Stimulated activated CD4-positive, alpha-beta T cell treated with anti-CD3 and anti-CD28 coated beads, TNF-alpha, amount 100 ng/mL, for 24 hours (primary cell): ENCODE results near the gene GHR.
"Not testable (repeated sequence)": the region's sequence is repeated elsewhere in the genome, so short reads cannot be mapped to it uniquely, and the experiment has no call there.

Source experiments
- DNase-seq, 3 experiments: peaks; one replicate each; pipeline ENCODE4 v3.0.0-alpha.2; 2020; ENCODE audit warnings: low read depth in 3 of 3

The GHR gene

DNA sequence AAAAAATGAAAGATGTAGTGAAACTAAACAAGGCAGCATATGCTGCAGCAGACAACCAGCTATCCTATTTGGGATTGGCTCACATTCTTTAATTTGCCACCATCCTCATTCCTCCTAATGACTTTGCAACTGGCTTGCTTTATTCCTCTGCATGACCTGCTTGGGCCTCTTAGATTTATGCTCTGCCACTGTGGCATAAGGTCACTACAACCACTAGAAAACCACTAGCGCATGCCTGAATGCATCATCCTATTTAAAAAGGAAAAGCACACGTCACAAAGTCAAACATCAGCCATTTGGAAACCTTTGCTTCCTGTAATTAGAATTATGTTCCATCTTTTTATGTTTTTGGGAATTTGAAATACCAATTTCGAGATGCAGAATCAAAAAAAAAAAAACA, 292.5 kb downstream of the GHR start:
- no peak for DNase-seq

DNA sequence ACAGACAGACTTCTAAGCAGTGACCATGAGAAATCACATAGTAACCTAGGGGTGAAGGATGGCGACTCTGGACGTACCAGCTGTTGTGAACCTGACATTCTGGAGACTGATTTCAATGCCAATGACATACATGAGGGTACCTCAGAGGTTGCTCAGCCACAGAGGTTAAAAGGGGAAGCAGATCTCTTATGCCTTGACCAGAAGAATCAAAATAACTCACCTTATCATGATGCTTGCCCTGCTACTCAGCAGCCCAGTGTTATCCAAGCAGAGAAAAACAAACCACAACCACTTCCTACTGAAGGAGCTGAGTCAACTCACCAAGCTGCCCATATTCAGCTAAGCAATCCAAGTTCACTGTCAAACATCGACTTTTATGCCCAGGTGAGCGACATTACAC, 295.4 kb downstream of the GHR start:
- peak in 1 of 3 experiments; percentile 0 for DNase-seq

DNA sequence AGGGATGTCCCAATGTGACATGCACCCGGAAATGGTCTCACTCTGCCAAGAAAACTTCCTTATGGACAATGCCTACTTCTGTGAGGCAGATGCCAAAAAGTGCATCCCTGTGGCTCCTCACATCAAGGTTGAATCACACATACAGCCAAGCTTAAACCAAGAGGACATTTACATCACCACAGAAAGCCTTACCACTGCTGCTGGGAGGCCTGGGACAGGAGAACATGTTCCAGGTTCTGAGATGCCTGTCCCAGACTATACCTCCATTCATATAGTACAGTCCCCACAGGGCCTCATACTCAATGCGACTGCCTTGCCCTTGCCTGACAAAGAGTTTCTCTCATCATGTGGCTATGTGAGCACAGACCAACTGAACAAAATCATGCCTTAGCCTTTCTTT, 295.8 kb downstream of the GHR start:
- DNase-seq = no peak

DNA sequence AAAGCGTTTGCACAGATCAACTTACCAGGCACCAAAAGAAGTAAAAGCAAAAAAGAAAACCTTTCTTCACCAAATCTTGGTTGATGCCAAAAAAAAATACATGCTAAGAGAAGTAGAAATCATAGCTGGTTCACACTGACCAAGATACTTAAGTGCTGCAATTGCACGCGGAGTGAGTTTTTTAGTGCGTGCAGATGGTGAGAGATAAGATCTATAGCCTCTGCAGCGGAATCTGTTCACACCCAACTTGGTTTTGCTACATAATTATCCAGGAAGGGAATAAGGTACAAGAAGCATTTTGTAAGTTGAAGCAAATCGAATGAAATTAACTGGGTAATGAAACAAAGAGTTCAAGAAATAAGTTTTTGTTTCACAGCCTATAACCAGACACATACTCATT, 297.0 kb downstream of the GHR start:
- no peak for DNase-seq

DNA sequence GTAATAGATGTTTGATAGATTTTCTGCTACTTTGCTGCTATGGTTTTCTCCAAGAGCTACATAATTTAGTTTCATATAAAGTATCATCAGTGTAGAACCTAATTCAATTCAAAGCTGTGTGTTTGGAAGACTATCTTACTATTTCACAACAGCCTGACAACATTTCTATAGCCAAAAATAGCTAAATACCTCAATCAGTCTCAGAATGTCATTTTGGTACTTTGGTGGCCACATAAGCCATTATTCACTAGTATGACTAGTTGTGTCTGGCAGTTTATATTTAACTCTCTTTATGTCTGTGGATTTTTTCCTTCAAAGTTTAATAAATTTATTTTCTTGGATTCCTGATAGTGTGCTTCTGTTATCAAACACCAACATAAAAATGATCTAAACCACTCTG, 298.2 kb downstream of the GHR start:
- no peak for DNase-seq

DNA sequence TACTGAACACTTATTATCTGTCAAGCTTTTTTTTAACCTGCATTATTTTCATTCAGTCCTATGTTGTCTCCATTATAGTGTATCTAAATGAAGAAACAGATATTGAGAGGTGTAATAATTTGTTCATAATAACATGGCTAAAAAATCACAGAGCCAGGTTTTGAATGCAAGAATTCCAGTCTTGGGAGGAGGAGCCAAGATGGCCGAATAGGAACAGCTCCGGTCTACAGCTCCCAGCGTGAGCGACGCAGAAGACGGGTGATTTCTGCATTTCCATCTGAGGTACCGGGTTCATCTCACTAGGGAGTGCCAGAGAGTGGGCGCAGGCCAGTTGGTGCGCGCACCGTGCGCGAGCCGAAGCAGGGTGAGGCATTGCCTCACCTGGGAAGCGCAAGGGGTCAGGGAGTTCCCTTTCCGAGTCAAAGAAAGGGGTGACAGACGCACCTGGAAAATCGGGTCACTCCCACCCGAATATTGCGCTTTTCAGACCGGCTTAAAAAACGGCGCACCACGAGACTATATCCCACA, 311.4 kb downstream of the GHR start:
- not testable (repeated sequence) for DNase-seq

DNA sequence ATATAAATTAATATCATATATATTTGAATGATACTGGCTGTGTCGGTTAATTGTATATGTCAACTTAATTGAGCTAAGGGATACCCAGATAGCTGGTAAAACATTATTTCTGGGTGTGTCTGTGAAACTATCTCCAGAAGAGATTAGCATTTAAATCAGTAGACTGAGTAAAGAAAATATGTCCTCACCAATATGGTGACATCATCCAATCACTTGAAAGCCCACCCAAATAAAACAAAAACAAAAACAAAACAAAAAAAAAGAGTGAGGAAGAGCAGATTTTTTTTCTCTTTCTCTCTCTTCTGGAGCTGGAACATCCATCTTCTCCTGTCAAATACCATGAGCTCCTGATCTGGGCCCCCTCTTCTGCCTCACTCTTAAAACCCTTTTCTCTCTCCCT, 317.7 kb downstream of the GHR start:
- no peak for DNase-seq

DNA sequence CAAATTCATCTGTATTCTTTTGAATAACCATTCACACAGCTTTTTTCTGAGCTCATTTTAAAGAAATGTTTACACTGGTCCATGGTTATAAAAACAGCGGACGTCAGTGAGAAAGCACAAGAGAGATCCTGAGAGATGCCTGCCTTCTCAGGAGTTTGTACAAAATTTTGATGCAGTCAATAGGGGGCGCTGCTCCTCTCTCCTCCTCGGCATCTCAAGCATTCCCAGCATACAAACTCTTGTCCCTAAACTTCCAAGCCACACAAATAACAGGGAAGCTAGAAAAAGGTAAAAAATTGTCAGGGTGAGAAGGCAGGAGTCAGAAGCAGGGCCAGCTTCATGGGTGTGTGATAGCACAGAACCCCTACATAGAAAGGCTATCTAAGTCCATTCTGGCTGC, 322.2 kb downstream of the GHR start:
- DNase-seq = no peak

DNA sequence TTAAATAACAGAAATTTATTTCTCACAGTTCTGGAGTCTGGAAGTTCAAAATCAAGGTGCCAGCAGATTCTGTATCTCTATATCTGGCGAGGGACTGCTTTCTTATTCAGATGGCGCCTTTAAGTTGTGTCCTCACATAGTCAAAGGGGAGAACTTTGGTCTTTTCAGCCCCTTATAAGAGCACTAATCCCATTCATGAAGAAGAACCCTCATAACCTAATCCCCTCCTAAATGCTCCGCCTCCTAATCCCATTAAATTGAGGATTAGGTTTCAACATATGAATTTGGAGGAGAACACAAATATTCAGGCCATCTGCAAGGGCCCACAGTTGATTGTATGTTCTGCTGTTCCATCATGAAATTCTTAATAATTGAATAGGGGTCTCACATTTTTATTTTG, 322.6 kb downstream of the GHR start:
- DNase-seq = no peak

DNA sequence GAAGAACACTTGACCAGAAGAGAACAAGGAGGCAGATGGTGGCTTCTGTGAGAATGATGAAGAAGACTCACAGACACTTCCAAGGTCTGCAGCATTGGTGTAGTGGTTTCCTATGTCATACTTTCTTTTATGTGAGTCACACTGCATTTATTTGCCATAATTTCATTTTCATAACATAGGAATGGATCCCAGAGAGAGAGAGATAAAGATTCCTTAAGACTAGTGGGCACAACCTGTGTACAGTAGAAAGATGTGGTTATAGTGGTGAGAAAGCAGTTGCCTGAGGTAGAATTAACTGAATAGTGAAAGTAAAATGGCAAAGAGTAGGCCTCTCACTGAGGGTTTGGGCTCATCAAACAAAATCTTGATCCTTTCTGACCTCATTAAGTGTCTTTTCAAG, 325.8 kb downstream of the GHR start:
- no peak for DNase-seq

DNA sequence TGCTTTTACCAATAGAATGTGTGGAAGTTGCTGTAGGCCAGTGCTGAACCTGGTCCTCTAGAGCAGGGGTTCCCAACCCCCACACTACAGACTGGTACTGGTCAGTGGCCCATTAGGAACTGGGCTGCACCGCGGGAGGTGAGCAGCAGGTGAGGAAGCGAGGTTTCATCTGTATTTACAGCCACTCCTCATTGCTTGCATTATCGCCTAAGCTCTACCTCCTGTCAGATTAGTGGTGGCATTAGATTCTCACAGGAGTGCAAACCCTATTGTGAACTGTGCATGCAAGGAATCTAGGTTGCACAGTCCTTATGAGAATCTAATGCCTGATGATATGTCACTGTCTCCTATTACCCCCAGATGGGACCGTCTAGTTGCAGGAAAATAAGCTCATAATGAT, 327.3 kb downstream of the GHR start:
- DNase-seq = no peak

DNA sequence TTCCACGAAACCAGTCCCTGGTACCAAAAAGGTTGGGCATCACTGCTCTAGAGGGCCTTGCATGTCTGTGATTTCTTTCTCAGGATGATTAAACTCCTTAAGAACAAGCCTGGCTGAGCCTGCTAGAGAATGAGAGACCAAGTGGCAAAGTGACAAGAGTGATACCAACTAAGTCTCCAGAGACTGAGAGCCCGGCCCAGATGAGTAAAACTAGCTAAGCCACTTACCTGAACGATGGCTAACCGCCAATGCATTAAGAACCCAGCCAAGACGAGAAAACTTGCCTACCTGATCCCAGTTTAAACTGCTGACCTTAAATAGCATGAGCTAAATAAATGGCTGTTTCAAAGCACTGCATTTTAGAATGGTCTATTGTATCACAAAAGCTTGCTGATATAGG, 327.8 kb downstream of the GHR start:
- no peak for DNase-seq

DNA sequence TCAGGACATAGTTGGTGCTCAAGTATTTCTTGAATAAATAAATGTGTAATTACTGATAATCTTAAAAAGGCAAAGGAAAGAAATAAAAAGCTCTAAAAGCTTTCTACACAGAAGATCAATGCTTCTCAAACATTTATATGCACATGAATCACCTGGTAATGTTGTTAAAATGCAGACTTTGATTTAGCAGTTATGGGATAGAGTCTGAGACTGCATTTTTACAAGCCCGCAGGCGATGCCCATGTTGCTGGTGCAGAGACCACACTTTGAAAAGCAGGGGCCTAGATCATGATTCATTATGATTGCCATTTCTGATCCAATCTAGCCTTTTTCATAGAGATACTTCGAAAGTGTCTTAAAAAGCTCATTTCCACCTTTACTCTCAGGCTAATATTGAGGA, 329.9 kb downstream of the GHR start:
- no peak for DNase-seq

DNA sequence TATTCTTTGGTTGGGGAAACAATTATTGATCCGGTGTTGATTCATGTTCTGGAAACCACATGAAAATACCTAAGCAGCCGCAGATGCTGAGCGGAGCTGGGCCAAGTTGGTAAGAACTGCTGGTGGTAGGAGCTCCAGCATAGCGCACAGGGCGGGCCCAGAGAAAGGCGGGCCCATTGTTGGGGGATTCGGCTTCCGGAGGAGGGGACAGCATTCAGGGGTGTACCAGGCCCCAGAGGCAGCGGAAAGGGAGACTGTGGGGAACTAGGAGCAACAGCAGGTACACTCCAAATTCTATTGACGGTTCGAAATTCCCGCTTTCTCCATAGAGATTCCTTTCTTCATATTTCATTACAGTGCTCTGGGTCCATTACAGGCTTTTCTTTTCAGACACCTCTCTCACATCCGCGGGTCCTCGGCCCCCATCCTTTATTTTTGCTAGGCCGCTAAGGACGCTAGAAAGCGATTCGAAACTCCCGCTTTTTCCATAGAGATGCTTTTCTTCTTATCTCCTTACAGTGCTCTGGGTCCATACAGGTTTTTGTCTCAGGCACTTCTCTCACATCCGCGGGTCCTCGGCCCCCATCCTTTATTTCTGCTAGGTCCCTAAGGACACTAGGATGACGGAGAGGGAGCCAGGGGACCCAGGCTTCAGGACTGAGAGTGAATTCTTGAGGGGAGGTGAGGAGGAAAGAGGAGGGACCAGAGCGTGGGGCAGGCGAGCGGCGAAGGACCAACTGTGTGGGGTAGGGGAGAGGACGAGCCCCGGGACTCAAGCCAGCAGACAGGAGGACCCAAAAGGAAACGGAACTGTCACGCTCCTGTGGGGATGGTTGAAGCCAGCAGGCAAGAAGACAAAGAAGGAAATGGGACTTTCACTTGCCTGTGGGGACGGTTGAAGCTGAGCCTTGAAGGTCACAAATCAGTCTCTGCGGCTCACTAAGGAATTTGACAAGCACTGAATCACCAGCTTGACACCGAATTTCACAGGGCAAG, 333.7 kb downstream of the GHR start, which contains the start of gene CCDC152:
Gene CCDC152 (plus strand): TSS at position 213 of the 996 bp plus-strand sequence. CDS start 2,304 bp downstream, outside the sequence.
- peak; percentile 35 to 53 (median 35) for DNase-seq

DNA sequence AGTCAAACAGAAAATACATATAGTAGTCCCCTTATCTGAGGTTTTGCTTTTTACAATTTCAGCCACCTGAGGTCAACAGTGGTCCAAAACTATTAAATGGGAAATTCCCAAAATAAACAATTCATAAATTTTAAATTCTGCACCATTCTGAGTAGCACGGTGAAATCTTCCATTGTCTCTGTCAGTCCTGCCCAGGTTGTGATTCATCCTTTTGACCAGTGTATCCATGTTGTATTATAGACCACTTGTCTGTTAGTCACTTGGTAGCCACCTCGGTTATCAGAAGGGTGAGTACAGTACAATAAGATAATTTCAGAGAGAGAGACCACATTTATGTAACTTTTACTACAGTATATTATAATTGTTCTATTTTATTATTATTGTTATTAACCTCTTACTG, 336.2 kb downstream of the GHR start:
- no peak for DNase-seq

DNA sequence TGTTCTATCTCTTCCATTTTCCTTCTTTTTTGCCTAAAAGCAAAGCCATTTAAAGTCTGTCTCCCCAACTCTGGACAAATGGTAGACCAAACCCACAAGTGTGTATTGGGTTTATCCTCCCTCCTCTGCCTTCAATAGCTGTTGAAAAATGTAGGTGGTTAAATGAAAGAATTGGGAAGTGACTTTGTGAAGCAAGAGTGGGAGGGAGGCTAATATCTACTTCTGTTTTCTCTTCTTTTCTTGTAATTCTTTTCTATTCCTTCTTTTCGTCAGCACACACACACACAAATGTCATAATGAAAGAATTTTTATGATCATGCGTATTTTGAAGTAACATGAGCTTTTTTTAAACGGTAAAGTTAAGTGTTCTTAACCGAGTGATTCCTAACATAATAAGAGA, 337.2 kb downstream of the GHR start:
- DNase-seq = no peak

DNA sequence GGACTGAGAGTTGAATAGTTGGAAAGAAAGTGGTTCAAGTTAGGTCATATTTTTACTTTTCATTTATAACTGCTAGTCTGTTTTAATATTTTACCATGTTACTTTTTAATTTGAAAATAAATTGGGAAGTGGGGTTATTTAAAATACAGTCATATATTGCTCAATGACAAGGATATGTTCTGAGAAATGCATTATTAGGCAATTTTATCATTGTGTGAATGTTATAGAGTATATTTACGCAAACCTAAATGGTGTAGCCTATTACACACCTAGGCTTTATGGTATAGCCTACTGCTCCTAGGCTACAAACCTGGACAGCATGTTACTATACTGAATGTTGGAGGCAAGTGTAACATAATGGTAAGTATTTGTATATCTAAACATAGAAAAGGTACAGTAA, 338.6 kb downstream of the GHR start:
- no peak for DNase-seq

DNA sequence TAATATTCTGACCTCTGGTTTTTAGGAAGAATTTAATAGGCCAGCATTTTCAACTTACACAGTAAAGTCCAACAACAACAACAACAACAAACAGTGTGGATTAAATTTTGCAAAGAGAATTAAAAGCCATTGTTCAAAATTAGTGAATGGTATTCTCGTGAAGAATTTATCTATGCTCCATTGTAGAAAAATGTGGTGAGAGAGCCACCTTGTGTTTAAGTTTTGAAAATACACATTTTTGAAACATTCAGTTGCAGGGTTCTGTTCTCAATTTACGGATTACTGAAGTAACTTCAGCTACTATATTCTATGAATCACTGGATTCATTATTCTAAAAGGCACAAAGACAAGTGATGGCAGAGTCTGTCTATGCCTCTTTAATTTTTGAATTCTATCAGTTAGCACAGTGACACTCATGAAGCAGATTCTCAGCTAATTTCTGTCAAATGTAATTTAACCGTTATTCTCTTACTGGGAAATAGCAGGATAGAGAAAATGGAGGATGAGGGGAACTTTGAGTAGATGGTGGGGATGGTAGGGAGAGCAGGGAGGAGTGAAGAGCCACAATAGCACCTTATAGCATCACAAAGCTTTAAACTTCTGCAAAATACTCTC, 344.4 kb downstream of the GHR start:
- no peak for DNase-seq

DNA sequence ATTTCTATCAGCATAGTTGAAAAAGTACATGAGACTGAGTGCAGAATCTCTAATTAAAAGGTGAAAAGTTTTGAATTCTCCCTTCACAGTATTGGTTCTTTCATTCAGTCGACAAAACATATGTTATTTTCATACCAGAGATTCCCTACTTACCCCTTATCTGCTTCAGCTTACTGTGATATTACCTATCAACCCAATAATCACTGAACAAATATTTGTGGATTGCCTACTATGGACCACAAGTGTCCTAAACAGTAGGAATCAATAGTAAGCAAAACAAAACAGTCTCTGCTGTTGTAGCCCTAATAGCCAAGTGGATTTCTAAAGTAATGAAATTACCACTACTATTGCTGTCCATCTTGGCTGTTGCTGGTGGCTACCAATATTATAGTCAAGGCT, 344.9 kb downstream of the GHR start:
- no peak for DNase-seq

DNA sequence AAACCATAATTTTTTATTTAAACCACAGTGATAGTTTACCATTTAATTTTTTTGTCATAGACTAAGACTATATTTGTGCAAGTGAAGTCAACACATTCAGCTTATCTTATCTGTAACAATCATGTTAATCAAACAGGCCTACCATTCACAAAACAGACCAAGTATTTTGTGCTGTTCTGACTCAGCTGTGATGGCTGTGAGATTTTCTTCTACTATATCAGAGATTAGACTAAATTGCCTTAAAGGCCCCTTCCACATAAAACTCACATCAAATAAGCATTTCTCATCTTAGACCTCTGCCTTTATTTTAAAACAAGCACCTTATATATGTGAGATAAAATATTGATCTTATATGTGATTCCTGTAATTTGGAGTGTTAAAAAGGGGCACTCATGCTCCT, 346.8 kb downstream of the GHR start:
- no peak for DNase-seq
